GM18508 (cell line): ENCODE measurements around the gene CDC6.

Source experiments
- ATAC-seq: cut with Tn5 transposase; IDR thresholded peaks from one replicate; pipeline ENCODE4 v1.9.1; 2021; ENCODE audit warnings: moderate number of reproducible peaks; ENCODE audit not compliant: insufficient read depth, unreplicated experiment

CDC6 gene

GRCh38 chr17:40338058-40338457 lies 50.4 kb downstream of the CDC6 start:
- no peak for ATAC-seq

DNA sequence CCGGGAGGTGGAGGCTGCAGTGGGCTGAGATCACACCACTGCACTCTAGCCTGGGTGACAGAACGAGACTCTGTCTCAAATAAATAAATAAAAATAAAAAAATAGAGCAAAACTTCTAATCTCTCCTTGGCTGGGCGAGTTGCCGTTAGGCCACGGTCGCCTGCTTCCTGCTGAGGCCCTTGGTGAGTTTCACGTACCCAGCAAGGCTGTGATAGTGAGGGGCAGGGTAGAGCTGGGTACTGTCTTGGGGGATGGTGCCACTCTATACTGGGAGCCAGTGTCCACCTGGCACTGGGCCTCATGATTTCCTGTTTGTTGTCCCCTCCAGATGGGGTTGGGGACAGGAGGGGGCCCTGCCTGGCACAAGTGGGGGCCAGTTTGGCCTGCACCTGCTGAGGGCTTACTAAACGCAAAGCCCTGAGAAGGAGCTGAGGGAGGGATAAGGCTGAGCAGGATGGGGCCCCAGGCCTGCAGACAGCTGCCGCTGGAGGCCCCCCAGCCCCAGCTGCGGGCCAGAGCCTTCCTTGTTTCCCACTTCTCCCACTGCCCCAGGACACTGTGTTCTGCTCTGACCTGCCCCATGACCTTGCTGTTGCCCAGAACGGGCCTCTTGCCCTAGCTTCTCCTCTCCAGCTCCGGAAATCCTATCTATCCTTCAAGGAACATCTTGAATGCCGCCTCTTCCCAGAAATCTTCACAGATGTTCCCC lies 51.4 kb downstream of the CDC6 start:
- ATAC-seq: no peak

GRCh38 chr17:40340327-40340726 lies 52.6 kb downstream of the CDC6 start:
- ATAC-seq: no peak

DNA sequence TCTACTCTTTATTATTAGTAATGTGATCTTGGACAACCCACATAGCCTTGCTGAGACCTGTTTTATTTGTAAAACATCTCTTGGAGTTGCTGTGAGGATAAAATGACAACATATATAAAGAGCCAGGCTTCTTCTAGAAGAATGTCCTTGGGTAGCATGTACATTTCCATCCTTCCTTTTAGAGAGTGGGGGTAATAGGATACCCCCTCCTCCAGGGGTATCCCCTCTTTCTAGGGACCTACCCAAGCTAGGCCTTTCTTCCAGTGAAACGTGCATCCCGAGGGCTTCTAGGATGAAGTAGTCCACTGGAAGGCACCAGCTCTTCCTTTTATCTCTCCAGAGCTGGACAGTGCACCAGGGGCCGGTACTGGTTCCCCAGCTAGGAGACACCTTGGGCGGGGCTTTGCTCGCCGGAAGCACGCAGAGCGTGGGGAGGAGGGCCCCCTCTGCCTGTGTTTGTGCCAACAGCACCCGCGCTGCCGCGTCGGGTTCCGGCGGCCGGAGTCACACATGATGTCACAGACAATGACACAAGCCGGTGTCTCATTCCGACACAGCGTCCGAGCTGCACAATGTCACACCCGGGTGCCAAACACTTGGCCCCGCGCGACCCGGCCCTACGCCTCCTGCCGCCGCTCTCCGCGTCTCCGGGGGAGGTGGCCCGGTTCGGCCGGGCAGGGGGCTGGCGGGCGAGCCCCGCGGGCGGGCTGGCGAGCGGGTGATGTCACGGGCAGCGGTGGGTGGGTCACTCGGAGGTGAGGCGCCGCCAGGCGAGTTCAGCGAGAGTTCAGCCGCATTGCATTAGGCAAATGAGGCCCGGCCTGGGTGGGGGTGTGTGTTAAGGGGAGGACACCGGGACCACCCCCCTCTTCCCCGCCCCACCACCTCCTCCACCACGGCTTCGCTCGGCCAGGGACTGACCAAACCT lies 53.5 kb downstream of the CDC6 start:
- ATAC-seq: no peak

GRCh38 chr17:40341808-40342503 lies 54.3 kb downstream of the CDC6 start:
- ATAC-seq: no peak

- no peak for ATAC-seq
Observed at GRCh38 chr17:40342504-40343218, 55.0 kb downstream of the CDC6 start.

DNA sequence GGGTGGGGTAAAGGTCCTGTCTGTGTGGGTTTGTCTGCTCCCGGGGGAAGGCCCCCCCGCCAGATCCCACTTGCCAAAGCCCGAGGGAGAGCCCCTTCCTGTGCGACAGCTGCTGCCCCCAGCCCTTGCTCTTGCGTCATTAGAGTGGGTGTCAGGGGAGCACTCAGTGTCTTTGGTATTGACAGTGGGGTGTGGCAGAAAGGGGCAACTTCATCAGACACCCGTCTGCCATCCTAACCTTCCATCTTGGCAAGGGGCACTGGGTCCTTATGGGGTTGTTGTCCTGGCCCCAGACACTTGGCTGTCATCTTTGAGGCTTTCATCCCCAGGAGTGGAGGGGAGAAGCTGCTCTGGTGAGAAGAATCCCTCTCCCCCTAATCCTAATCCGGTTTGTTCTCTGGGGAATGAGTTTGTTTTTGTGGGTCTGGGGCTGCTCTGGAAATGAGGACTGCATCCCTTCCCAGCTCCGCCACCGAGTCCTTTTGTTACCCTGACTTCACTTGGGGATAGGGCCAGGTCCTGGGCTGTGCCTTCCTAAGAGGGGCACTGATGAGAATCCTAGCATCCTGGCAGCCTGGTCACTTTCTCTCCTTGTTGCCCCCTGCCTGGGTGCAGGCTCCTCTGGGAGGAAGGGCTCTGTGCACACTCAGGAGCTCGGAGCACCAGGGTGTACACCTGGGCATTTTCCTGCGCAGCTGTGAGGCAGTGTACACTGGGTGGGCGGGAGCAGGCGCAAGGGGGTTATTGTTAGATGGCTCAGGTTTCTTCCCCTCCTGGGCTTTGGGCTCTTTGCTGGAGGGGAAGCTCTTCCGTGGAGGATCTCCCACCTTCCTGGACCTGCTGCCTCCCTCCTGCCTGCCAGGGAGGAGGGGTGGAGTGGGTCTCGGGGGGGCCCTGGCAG lies 55.8 kb downstream of the CDC6 start:
- ATAC-seq: no peak

GRCh38 chr17:40344421-40345160 lies 56.9 kb downstream of the CDC6 start:
- ATAC-seq: no peak

GRCh38 chr17:40345161-40345993 lies 57.7 kb downstream of the CDC6 start:
- no peak for ATAC-seq

GRCh38 chr17:40345994-40346764 lies 58.5 kb downstream of the CDC6 start:
- no peak for ATAC-seq

DNA sequence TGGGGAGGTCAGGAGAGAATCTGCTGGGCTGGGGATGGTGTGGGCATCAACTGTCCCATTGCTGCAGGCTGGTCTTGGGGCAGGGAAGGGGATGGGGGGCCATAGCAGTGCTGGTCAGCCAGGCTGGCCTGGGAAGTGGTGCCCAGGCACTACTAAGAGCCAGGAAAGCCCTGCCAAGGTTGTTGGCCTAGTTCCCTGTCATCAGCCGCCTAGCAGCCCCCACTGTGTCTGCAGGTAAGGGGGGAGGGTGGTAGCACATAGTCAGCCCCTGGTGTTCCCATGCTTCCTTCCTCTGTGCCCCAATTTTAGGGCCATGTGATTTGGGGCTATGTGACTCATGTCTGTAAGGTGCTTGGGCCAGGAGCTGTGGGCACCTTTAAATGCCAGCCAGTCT lies 59.1 kb downstream of the CDC6 start:
- ATAC-seq: no peak

DNA sequence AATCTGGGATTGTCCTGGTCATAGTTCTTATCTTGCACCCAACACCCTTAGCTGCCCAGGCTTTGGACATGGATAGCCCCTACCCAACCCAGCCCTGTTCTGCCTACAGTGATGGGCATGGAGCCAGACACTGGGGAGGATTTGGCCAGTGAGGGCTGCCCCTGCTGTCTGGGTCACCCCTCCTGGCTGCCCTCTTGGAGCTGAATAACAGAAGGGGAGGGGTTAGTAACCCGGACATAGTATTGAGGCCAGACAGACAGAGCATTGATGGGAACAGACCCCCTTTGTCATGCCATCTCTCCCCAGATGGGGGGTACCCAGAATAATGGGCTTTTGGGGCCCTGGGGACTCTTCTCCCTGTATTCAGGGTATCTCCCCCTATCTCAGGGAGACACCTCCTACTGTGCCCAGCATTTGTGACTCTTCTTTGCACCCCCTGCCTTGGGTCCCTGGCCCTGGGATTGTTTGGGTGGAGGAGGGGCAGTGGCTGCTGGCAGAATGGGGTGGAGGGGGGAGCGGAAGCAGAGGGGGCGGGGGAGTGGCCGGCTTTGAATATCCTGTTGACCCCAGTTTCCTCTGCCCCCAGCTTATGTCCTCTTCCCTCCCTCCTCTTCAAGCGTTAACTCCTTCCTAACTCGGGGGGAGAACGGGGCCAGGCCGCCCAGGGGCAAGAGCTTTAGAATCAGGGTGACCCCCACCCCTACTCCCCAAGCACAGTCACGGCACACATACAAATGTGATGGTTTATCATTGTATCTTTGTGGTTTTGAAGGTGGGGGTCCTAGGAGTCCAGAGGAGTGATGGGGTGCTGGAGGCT lies 59.8 kb downstream of the CDC6 start:
- ATAC-seq: no peak

GRCh38 chr17:40348136-40348504 lies 60.4 kb downstream of the CDC6 start:
- ATAC-seq: no peak

DNA sequence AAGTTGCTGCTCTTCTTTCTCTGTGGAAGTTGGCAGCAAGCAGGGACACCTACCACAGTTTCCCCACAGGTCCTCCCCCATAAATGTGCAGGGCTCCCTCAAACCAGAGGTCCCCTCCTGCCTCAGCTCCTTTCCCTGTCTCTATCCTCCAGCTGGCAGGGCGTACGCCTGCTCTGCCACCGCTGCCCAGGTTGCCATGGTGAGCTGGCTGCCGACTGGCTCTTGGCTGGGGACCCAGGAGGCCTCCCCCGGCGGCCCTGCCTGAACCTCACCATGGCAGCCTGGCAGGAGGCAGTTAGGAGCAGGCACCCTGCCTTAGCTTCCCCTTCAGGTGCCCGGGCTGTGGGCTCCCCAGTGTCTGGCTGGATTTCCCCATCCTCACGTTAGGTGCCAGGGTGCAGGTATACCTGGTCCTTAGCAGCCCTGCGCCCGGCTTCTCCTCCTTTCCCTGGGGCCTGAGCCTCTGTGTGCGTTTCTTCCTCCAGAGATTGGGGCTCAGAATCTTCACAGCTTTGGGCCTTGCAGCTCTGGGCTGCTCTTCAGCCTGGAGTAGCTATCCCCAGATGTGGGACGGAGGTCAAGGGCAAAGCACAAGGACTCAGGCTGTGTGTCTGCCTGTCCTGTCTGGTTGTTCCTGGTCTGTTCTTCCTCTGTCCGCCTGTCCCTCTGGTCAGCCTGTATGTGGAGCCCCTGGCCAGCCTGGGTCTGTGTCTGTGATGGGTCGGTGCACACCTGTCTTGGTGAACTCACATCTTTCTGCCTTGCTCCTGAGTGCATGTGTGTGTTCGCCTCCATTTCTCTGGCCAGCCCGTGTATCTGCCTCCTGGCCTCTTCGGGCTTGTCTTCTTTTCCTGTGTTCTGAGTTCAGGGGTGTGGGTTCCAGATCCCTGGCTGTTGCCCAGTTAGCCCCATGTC lies 61.1 kb downstream of the CDC6 start:
- no peak for ATAC-seq

DNA sequence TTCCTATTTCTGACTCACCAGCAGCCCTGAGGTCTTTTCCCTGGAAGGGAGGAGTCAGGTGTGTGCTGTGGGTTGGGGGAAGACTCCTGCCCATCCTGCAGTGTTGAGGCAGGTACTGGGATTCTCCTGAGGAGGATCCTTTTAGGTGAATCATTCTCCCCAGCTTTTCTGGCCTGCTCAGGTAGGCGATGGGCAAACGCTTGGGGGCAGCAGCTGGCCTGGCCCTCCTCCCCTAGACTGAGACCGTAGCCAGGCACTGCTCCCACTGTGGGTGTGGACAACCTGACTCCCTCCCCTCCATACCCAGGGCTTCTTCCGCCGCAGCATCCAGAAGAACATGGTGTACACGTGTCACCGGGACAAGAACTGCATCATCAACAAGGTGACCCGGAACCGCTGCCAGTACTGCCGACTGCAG lies 61.8 kb downstream of the CDC6 start:
- ATAC-seq: no peak
